ENCODE results near the gene MYOG.

DNA sequence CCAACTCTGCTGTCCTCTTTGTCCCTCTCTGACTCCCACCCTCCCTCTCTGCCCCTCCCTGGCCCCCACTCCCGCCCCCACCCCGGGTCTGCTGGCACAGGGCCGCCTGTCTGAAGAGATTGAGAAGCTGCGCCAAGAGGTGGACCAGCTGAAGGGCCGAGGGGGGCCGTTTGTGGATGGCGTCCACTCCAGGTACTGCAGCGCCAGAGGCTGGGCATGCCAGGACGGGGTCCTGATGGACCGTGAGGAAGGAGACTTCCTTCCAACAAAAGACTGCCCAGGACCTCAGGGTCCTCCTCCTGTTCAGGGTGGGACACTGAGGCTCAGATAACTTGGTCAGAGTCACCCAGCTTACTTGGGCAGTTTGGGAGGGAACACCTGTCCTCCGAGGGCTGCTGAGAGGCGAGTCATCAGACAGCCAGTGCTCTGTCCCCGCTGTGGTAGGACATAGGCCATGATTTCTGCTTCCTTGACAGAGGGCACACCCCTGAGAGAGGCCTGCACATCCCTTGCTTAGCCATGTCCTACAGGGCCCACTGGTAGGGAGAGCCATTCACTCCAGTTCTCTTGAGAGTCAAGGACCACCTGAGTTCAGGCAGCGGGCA lies 36.1 kb downstream of the MYOG start:
- TF ChIP-seq CTCF (IDR thresholded peaks at IDR 0.05) = no peak
- TF ChIP-seq POLR2A (IDR thresholded peaks at IDR 0.05) = no peak

Data from adrenal gland (tissue), 5 donors.